Liver (tissue), 9 donors: ENCODE data around the gene NCK2. TPM values are rescaled to one million over a fixed set of nuclear protein-coding genes. Genes with fewer than 3 reads are reported as not detected.

Experiments used
- DNase-seq: peaks from one replicate; pipeline ENCODE4 v3.0.0-alpha.2; 2017; ENCODE audit warnings: low spot score
- H3K27ac ChIP-seq, 2 donors: one replicate each; pipeline ENCODE4 v1.7.0; 2013; ENCODE audit warnings: inconsistent platforms in 2 of 2, low read length in 2 of 2, control low read depth in 1 of 2, low read depth in 1 of 2, mild to moderate bottlenecking in 1 of 2
- H3K27me3 ChIP-seq, 4 donors: one replicate each; pipeline versions ENCODE4 v1.6.1 to v1.7.0; 2013; ENCODE audit warnings: low read length in 3 of 4, inconsistent platforms in 1 of 4, mild to moderate bottlenecking in 1 of 4, moderate library complexity in 1 of 4; ENCODE audit not compliant: control insufficient read depth in 4 of 4, insufficient read depth in 4 of 4
- H3K36me3 ChIP-seq, 4 donors: one replicate each; pipeline versions ENCODE4 v1.6.1 to v1.7.0; 2013; ENCODE audit warnings: low read length in 3 of 4, mild to moderate bottlenecking in 3 of 4, low read depth in 1 of 4, moderate library complexity in 1 of 4; ENCODE audit not compliant: control insufficient read depth in 4 of 4, insufficient read depth in 3 of 4
- H3K4me1 ChIP-seq, 4 donors: one replicate each; pipeline versions ENCODE4 v1.6.1 to v1.7.0; 2013; ENCODE audit warnings: low read length in 3 of 4, mild to moderate bottlenecking in 3 of 4, moderate library complexity in 1 of 4; ENCODE audit not compliant: control insufficient read depth in 4 of 4, insufficient read depth in 4 of 4
- H3K4me3 ChIP-seq, 3 donors: one replicate each; pipeline versions ENCODE4 v1.6.1 to v1.7.0; 2013; ENCODE audit warnings: low read length in 3 of 3, control low read depth in 1 of 3, low read depth in 1 of 3, mild to moderate bottlenecking in 1 of 3
- H3K9ac ChIP-seq, 2 donors: one replicate each; pipeline ENCODE4 v1.7.0; 2013; ENCODE audit warnings: low read length in 2 of 2, mild to moderate bottlenecking in 2 of 2, moderate library complexity in 2 of 2, control low read depth in 1 of 2, low read depth in 1 of 2
- H3K9me3 ChIP-seq, 4 donors: one replicate each; pipeline versions ENCODE4 v1.6.1 to v1.7.0; 2013; ENCODE audit warnings: low read length in 3 of 4; ENCODE audit not compliant: control insufficient read depth in 4 of 4
- FOXA1 ChIP-seq: IDR thresholded peaks from 2 replicates; pipeline ENCODE4 v1.6.1; 2016; ENCODE audit warnings: antibody characterized with exemption
- FOXA2 ChIP-seq: IDR thresholded peaks from 2 replicates; pipeline ENCODE4 v1.6.1; 2016; ENCODE audit warnings: antibody characterized with exemption
- GABPA ChIP-seq, 2 donors: IDR thresholded peaks in 1 of 2; conservative IDR thresholded peaks in 1 of 2; 2 replicates each; pipeline ENCODE4 v1.6.1; 2016; ENCODE audit warnings: antibody characterized with exemption in 2 of 2, mild to moderate bottlenecking in 1 of 2, moderate library complexity in 1 of 2
- HNF4A ChIP-seq, 2 donors: conservative IDR thresholded peaks; 2 replicates each; pipeline ENCODE4 v1.6.1; 2016; ENCODE audit warnings: antibody characterized with exemption in 2 of 2, mild to moderate bottlenecking in 2 of 2
- HNF4G ChIP-seq: IDR thresholded peaks from 2 replicates; pipeline ENCODE4 v1.6.1; 2016; ENCODE audit warnings: antibody characterized with exemption
- JUND ChIP-seq, 2 donors: IDR thresholded peaks; 2 replicates each; pipeline ENCODE4 v1.6.1; 2016; ENCODE audit warnings: antibody characterized with exemption in 2 of 2
- NR2F2 ChIP-seq: IDR thresholded peaks from 2 replicates; pipeline ENCODE4 v1.6.1; 2016; ENCODE audit warnings: antibody characterized with exemption
- RAD21 ChIP-seq, 2 donors: IDR thresholded peaks; 2 replicates each; pipeline ENCODE4 v1.6.1; 2016; ENCODE audit warnings: antibody characterized with exemption in 2 of 2, mild to moderate bottlenecking in 2 of 2
- REST ChIP-seq: IDR thresholded peaks from 2 replicates; pipeline ENCODE4 v1.6.1; 2016; ENCODE audit warnings: antibody characterized with exemption, mild to moderate bottlenecking
- RXRA ChIP-seq, 2 donors: IDR thresholded peaks; 2 replicates each; pipeline ENCODE4 v1.6.1; 2017 to 2018; ENCODE audit warnings: antibody characterized with exemption in 2 of 2, mild to moderate bottlenecking in 1 of 2
- SP1 ChIP-seq: IDR thresholded peaks from 2 replicates; pipeline ENCODE4 v1.6.1; 2018; ENCODE audit warnings: antibody characterized with exemption, mild to moderate bottlenecking
- TAF1 ChIP-seq: conservative IDR thresholded peaks from 2 replicates; pipeline ENCODE4 v1.6.1; 2016; ENCODE audit warnings: antibody characterized with exemption, mild to moderate bottlenecking
- YY1 ChIP-seq: IDR thresholded peaks from 2 replicates; pipeline ENCODE4 v1.6.1; 2016; ENCODE audit warnings: antibody characterized with exemption, mild to moderate bottlenecking
- WGBS: extraction: QIAGEN DNeasy Blood & Tissue Kit; methylation state at CpG from one replicate; pipeline ENCODE4 v1.1.7; 2013; 5-methylcytosine and 5-hydroxymethylcytosine counted together
- polyA plus RNA-seq, 2 donors: library from polyadenylated mRNA; stranded (reverse) in 1 of 2; unstranded in 1 of 2; fragments of 200-250 nt in 1 of 2; fragments of >200 nt in 1 of 2; fragmentation: Nextera tagmentation in 1 of 2; extraction: Ambion mirVana in 1 of 2; gene quantifications; one replicate each; pipeline versions ENCODE4 v1.2.1 to v1.2.3, GENCODE V29; 2013 to 2015
- total RNA-seq, 2 donors: library from RNA; depleted of rRNA; stranded (reverse); fragments of >200 nt; gene quantifications; one replicate each; pipeline ENCODE4 v1.2.3, GENCODE V29; 2014
- TF ChIP-seq, protein P1 (sequence below): fragments of 150-350 bp; IDR thresholded peaks from 2 replicates; pipeline ENCODE4 v1.5.1; 2017; ENCODE audit warnings: improper control_type of control experiment, low read depth, low read length; ENCODE audit not compliant: missing input control
- TF ChIP-seq, protein P2 (sequence below): IDR thresholded peaks from 2 replicates; pipeline ENCODE4 v1.6.1; 2016; ENCODE audit warnings: antibody characterized with exemption
- donor health status: healthy.
- donor health status: healthy.
- donor health status: healthy.
- donor health status: healthy.
- donor health status: healthy.

The NCK2 gene
- total and polyA plus RNA-seq, 4 donors, result 3.4 to 15.0 (median 10.7) TPM

GRCh38 chr2:105754994-105755393 lies 10.3 kb downstream of the NCK2 start:
- Histone ChIP-seq H3K27me3 (no peaks in the 10 kb centered on the region), H3K4me1 (peaks cover 0 to 3% (median under 1%) of the 10 kb centered on the region in 4 donors), H3K9me3 (no peaks in the 10 kb centered on the region), H3K9ac (no peak overlapping the region), H3K27ac (no peak overlapping the region), H3K36me3 (no peaks in the 10 kb centered on the region), H3K4me3 (no peak overlapping the region)
- DNase-seq, result no peak
- TF ChIP-seq RAD21 (IDR thresholded peaks at IDR 0.05), result no peak
- TF ChIP-seq HNF4G, result no peak
- TF ChIP-seq GABPA (IDR thresholded peaks at IDR 0.05 in 1 of 2, conservative IDR thresholded peaks at IDR 0.05 in 1 of 2), result no peak
- TF ChIP-seq HNF4A (conservative IDR thresholded peaks at IDR 0.05), result no peak
- TF ChIP-seq, protein P1, sequence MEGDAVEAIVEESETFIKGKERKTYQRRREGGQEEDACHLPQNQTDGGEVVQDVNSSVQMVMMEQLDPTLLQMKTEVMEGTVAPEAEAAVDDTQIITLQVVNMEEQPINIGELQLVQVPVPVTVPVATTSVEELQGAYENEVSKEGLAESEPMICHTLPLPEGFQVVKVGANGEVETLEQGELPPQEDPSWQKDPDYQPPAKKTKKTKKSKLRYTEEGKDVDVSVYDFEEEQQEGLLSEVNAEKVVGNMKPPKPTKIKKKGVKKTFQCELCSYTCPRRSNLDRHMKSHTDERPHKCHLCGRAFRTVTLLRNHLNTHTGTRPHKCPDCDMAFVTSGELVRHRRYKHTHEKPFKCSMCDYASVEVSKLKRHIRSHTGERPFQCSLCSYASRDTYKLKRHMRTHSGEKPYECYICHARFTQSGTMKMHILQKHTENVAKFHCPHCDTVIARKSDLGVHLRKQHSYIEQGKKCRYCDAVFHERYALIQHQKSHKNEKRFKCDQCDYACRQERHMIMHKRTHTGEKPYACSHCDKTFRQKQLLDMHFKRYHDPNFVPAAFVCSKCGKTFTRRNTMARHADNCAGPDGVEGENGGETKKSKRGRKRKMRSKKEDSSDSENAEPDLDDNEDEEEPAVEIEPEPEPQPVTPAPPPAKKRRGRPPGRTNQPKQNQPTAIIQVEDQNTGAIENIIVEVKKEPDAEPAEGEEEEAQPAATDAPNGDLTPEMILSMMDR, result no peak
- TF ChIP-seq REST, result no peak
- TF ChIP-seq SP1, result no peak
- TF ChIP-seq TAF1, result no peak
- TF ChIP-seq, protein P2, sequence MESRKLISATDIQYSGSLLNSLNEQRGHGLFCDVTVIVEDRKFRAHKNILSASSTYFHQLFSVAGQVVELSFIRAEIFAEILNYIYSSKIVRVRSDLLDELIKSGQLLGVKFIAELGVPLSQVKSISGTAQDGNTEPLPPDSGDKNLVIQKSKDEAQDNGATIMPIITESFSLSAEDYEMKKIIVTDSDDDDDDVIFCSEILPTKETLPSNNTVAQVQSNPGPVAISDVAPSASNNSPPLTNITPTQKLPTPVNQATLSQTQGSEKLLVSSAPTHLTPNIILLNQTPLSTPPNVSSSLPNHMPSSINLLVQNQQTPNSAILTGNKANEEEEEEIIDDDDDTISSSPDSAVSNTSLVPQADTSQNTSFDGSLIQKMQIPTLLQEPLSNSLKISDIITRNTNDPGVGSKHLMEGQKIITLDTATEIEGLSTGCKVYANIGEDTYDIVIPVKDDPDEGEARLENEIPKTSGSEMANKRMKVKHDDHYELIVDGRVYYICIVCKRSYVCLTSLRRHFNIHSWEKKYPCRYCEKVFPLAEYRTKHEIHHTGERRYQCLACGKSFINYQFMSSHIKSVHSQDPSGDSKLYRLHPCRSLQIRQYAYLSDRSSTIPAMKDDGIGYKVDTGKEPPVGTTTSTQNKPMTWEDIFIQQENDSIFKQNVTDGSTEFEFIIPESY, result no peak
- TF ChIP-seq NR2F2, result no peak
- TF ChIP-seq FOXA2, result no peak
- no peak for TF ChIP-seq FOXA1
- 88% methylated on average over 6 of the region's 6 CpGs for WGBS

DNA sequence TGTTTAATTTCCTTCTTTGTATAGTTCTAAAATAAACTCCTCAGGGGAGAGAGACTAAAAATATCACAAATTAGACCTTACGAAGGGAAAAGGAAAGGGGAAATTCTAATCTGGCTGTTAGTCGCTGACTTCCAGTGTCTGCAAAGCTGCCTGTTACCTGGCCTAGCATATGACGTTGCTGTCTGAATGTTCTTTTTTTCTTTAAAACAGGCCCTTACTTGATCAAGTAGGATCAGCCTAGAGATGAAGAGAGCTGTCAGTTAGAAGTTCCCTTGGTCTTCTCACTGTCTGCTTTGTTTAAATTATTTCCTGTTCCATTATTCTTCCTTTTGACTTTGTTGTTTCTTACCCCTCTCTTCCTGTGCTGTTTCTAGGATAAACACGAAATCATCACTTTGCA lies 11.2 kb downstream of the NCK2 start:
- Histone ChIP-seq H3K9ac (no peak overlapping the region), H3K4me1 (peaks cover 0 to 3% (median under 1%) of the 10 kb centered on the region in 4 donors), H3K4me3 (no peak overlapping the region), H3K27me3 (no peaks in the 10 kb centered on the region), H3K9me3 (no peaks in the 10 kb centered on the region), H3K36me3 (no peaks in the 10 kb centered on the region), H3K27ac (no peak overlapping the region)
- WGBS, result 60% methylated on average over 4 of the region's 4 CpGs
- no peak for TF ChIP-seq RXRA (IDR thresholded peaks at IDR 0.05)
- TF ChIP-seq GABPA (IDR thresholded peaks at IDR 0.05 in 1 of 2, conservative IDR thresholded peaks at IDR 0.05 in 1 of 2), result no peak
- TF ChIP-seq, protein P1, result no peak
- no peak for TF ChIP-seq NR2F2
- no peak for TF ChIP-seq FOXA1
- TF ChIP-seq JUND (IDR thresholded peaks at IDR 0.05), result no peak
- TF ChIP-seq YY1, result no peak
- no peak for DNase-seq
